GM21825 (cell line): ENCODE measurements around the gene KDM1B.

ENCODE experiments used
- ATAC-seq: cut with Tn5 transposase; IDR thresholded peaks from one replicate; pipeline ENCODE4 v1.9.1; 2021; ENCODE audit warnings: mild to moderate bottlenecking, moderate library complexity; ENCODE audit not compliant: unreplicated experiment

Gene KDM1B

DNA sequence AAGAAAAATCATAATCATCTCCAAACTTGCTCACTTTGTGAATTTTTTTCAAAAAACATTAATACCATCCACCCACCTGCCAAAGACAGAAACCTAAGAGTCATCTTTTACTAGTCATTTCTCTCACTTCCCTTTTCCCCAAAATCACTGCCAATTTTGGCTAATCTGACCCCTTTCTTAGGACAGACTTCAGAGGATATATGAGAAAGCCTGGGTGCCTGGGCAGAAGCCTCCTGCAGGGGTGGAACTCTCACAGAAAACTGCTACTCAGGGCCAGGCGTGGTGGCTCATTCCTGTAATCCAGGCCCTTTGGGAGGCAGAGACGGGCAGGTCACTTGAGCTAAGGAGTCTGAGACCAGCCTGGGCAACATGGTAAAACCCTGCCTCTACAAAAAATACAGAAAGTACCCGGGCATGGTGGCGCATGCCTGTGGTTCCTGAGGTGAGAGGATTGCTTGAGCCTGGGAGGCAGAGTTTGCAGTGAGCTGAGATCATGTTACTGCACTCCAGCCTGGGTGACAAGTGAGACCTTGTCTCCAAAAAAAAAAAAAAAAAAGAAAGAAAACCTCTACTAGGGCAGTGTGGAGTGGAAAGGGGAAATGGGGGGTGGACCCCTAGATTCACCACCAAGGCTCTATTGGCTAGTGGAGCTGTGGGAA lies 105.4 kb downstream of the KDM1B start:
- ATAC-seq, result peak; percentile 40

- ATAC-seq, result no peak
Observed at GRCh38 chr6:18261877-18262276, 106.7 kb downstream of the KDM1B start.

DNA sequence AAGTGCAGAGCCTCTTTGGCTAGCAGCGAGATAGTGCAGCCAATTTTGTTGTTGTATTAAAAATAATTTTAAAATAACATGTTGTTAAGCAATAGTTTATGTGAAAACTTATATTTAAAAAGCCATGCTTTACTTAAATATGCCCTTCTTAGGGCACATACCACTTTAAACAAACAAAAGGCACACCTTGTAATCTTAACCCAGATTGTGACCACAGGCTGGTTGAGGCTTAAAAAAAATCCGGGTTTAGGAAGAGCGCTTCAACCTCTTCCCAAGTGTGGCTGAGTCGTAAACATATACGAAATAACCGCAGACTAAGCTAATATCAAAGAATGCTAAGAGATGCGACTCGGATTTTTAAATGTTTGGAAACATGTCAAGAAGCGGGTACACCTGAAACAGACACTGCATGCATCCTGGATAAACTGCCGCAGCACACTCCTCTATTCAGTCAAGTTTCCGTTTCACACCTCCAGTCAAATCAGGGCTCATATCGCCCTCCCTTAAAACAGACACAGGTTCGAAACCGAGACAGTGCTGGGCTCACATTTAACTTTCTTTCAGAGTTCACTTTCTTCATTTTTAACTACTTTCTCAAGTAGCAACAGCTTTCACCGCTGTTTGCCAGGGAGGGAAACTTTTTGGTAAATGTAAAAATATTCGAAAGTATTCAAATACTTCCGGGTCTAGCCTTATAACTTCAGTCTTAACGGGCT lies 107.6 kb downstream of the KDM1B start:
- peak; percentile 57 for ATAC-seq

GRCh38 chr6:18263418-18264218 lies 108.4 kb downstream of the KDM1B start:
- peak; percentile 2 for ATAC-seq

- peak; percentile 37 for ATAC-seq
Observed at GRCh38 chr6:18264219-18264922, 109.1 kb downstream of the KDM1B start, which contains the start of gene DEK. Gene DEK, minus strand, starts transcription at chr6:18264530. Its CDS starts 543 bp downstream, at chr6:18263987.

DNA sequence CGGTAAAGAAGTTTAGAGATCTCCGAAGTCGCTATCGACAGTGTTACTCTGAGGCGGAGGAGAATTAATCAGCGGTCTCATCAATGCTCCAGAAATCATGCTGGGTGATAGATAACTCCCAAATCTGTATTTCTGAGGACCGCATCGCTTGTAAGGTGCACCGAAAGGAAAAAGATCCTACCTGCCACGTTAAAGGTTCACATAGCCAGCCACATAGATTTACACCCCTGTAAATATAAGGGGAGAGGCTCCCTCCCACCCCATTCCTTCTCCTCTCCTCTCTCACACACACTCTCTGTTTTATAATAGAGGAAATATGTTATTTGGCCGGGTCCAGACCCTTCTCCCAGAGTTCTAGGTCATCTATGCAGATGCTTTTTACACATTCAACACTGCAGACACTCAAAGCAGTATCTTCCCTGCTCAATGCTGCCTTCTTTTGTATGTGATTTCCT lies 109.7 kb downstream of the KDM1B start:
- ATAC-seq, result no peak

GRCh38 chr6:18265787-18266522 lies 110.7 kb downstream of the KDM1B start:
- ATAC-seq, result no peak

DNA sequence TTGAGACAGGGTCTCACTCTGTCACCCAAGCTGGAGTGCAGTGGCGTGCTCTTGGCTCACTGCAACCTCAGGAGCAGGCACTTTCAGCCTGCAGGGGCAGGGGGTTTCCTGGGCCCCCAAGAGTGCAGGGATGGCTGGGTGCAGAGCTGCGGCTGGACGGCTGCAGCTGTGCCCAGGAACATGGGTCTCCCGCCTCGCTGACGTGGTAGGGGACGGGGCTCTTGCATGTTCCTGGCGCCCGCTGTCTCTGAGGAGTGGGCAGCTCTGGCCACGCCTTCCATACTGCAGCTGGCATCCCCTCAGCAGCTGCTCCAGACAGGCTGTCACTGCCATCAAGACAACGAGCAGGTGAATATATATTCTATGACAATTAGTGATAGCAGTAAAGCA lies 111.3 kb downstream of the KDM1B start:
- ATAC-seq, result no peak

GRCh38 chr6:18268066-18268465 lies 112.8 kb downstream of the KDM1B start:
- ATAC-seq, result no peak

GRCh38 chr6:18269253-18269652 lies 114.0 kb downstream of the KDM1B start:
- ATAC-seq, result no peak

- no peak for ATAC-seq
Observed at GRCh38 chr6:18269717-18270116, 114.5 kb downstream of the KDM1B start.

- no peak for ATAC-seq
Observed at GRCh38 chr6:18270216-18270615, 115.0 kb downstream of the KDM1B start.
